Memory B cell (primary cell): ENCODE data around the gene ATRAID.

Experiments
- ATAC-seq: fragments of 150-1000 bp; cut with Tn5 transposase; 2 replicates; pipeline ENCODE4 v1.10.0; 2021; ENCODE audit warnings: low read depth, mild to moderate bottlenecking, moderate library complexity
- DNase-seq, 2 donors: peaks; one replicate each; pipeline ENCODE4 v3.0.0; 2022; ENCODE audit warnings: low spot score in 2 of 2
- H3K27ac Mint-ChIP-seq: one replicate; pipeline ENCODE4 v1.8.0; 2022; ENCODE audit warnings: mild to moderate bottlenecking, moderate library complexity, mixed read lengths
- H3K27me3 Mint-ChIP-seq: one replicate; pipeline ENCODE4 v1.8.0; 2022; ENCODE audit warnings: mixed read lengths
- H3K36me3 Mint-ChIP-seq: one replicate; pipeline ENCODE4 v1.8.0; 2022; ENCODE audit warnings: mild to moderate bottlenecking, mixed read lengths
- H3K4me1 Mint-ChIP-seq: one replicate; pipeline ENCODE4 v1.8.0; 2022; ENCODE audit warnings: mixed read lengths
- H3K4me3 Mint-ChIP-seq: one replicate; pipeline ENCODE4 v1.8.0; 2022; ENCODE audit warnings: mild to moderate bottlenecking, moderate library complexity, mixed read lengths
- H3K9me3 Mint-ChIP-seq: one replicate; pipeline ENCODE4 v1.8.0; 2022; ENCODE audit warnings: mixed read lengths

The ATRAID gene

GRCh38 chr2:27220091-27220490 is 8.2 kb downstream of the ATRAID start:
- H3K9me3 Mint-ChIP-seq, result no peaks in the 10 kb centered on the region
- no peak overlapping the region for H3K4me3 Mint-ChIP-seq
- H3K27ac Mint-ChIP-seq, result no peak overlapping the region
- DNase-seq, result no peak
- H3K36me3 Mint-ChIP-seq, result peaks cover 28% of the 10 kb centered on the region
- no peaks in the 10 kb centered on the region for H3K27me3 Mint-ChIP-seq
- H3K4me1 Mint-ChIP-seq, result peaks cover 27% of the 10 kb centered on the region
- no peak for ATAC-seq

GRCh38 chr2:27221166-27221565 is 9.3 kb downstream of the ATRAID start:
- no peak for DNase-seq
- H3K4me3 Mint-ChIP-seq, result no peak overlapping the region
- no peaks in the 10 kb centered on the region for H3K27me3 Mint-ChIP-seq
- H3K36me3 Mint-ChIP-seq, result peaks cover 30% of the 10 kb centered on the region
- H3K9me3 Mint-ChIP-seq, result no peaks in the 10 kb centered on the region
- H3K27ac Mint-ChIP-seq, result no peak overlapping the region
- peaks cover 25% of the 10 kb centered on the region for H3K4me1 Mint-ChIP-seq
- no peak for ATAC-seq

GRCh38 chr2:27222407-27222806 is 10.6 kb downstream of the ATRAID start:
- H3K4me3 Mint-ChIP-seq, result no peak overlapping the region
- peaks cover 38% of the 10 kb centered on the region for H3K36me3 Mint-ChIP-seq
- H3K27ac Mint-ChIP-seq, result no peak overlapping the region
- H3K4me1 Mint-ChIP-seq, result peaks cover 18% of the 10 kb centered on the region
- no peaks in the 10 kb centered on the region for H3K9me3 Mint-ChIP-seq
- no peaks in the 10 kb centered on the region for H3K27me3 Mint-ChIP-seq
- no peak for DNase-seq
- ATAC-seq, result no peak

- Mint-ChIP-seq H3K27me3 (no peaks in the 10 kb centered on the region), H3K4me1 (peaks cover 8% of the 10 kb centered on the region)
Measured at GRCh38 chr2:27223416-27223815, 11.6 kb downstream of the ATRAID start.

GRCh38 chr2:27225526-27225925 is 13.7 kb downstream of the ATRAID start:
- ATAC-seq, result no peak
- DNase-seq, result no peak
- Mint-ChIP-seq H3K27ac (no peak overlapping the region), H3K36me3 (peaks cover 38% of the 10 kb centered on the region), H3K27me3 (no peaks in the 10 kb centered on the region), H3K4me3 (no peak overlapping the region), H3K4me1 (no peaks in the 10 kb centered on the region), H3K9me3 (no peaks in the 10 kb centered on the region)

More at GRCh38 chr2:27223416-27223815, 11.6 kb downstream of the ATRAID start:
- ATAC-seq (no peak), DNase-seq (no peak)
- H3K36me3 Mint-ChIP-seq, result peaks cover 38% of the 10 kb centered on the region
- no peak overlapping the region for H3K27ac Mint-ChIP-seq
- H3K4me3 Mint-ChIP-seq, result no peak overlapping the region
- no peaks in the 10 kb centered on the region for H3K9me3 Mint-ChIP-seq

- H3K27ac Mint-ChIP-seq, result no peak overlapping the region
- no peaks in the 10 kb centered on the region for H3K27me3 Mint-ChIP-seq
- no peak overlapping the region for H3K4me3 Mint-ChIP-seq
- H3K36me3 Mint-ChIP-seq, result peaks cover 39% of the 10 kb centered on the region
- no peaks in the 10 kb centered on the region for H3K4me1 Mint-ChIP-seq
- ATAC-seq, result no peak
- no peaks in the 10 kb centered on the region for H3K9me3 Mint-ChIP-seq
- DNase-seq, result no peak
Measured at GRCh38 chr2:27227501-27227900, 15.7 kb downstream of the ATRAID start.

GRCh38 chr2:27231921-27232320 is 20.1 kb downstream of the ATRAID start:
- H3K27me3 Mint-ChIP-seq, result no peaks in the 10 kb centered on the region
- H3K9me3 Mint-ChIP-seq, result no peaks in the 10 kb centered on the region
- ATAC-seq (no peak), DNase-seq (no peak)
- no peaks in the 10 kb centered on the region for H3K4me1 Mint-ChIP-seq
- H3K4me3 Mint-ChIP-seq, result no peak overlapping the region
- H3K36me3 Mint-ChIP-seq, result peaks cover 38% of the 10 kb centered on the region
- no peak overlapping the region for H3K27ac Mint-ChIP-seq

GRCh38 chr2:27233341-27233740 is 21.5 kb downstream of the ATRAID start:
- peaks cover 40% of the 10 kb centered on the region for H3K36me3 Mint-ChIP-seq
- no peaks in the 10 kb centered on the region for H3K27me3 Mint-ChIP-seq
- no peak for ATAC-seq
- DNase-seq, result no peak
- H3K27ac Mint-ChIP-seq, result no peak overlapping the region
- no peaks in the 10 kb centered on the region for H3K4me1 Mint-ChIP-seq
- no peak overlapping the region for H3K4me3 Mint-ChIP-seq
- no peaks in the 10 kb centered on the region for H3K9me3 Mint-ChIP-seq

- Mint-ChIP-seq H3K27ac (no peak overlapping the region), H3K27me3 (no peaks in the 10 kb centered on the region), H3K4me3 (no peak overlapping the region), H3K9me3 (no peaks in the 10 kb centered on the region), H3K4me1 (no peaks in the 10 kb centered on the region), H3K36me3 (peaks cover 47% of the 10 kb centered on the region)
- no peak for DNase-seq
- no peak for ATAC-seq
Measured at GRCh38 chr2:27236136-27236535, 24.3 kb downstream of the ATRAID start.

GRCh38 chr2:27236626-27237025 is 24.8 kb downstream of the ATRAID start:
- ATAC-seq, result no peak
- no peak for DNase-seq
- Mint-ChIP-seq H3K36me3 (peaks cover 44% of the 10 kb centered on the region), H3K27me3 (no peaks in the 10 kb centered on the region), H3K4me1 (no peaks in the 10 kb centered on the region), H3K9me3 (no peaks in the 10 kb centered on the region), H3K4me3 (no peak overlapping the region), H3K27ac (no peak overlapping the region)

- ATAC-seq (no peak), DNase-seq (no peak)
- Mint-ChIP-seq H3K27ac (no peak overlapping the region), H3K9me3 (no peaks in the 10 kb centered on the region), H3K4me3 (no peak overlapping the region), H3K27me3 (no peaks in the 10 kb centered on the region), H3K36me3 (peaks cover 39% of the 10 kb centered on the region), H3K4me1 (no peaks in the 10 kb centered on the region)
Measured at GRCh38 chr2:27237341-27237945, 25.6 kb downstream of the ATRAID start.

- DNase-seq, result no peak
- peaks cover 38% of the 10 kb centered on the region for H3K36me3 Mint-ChIP-seq
Measured at GRCh38 chr2:27238976-27239375, 27.1 kb downstream of the ATRAID start.

GRCh38 chr2:27240406-27240805 is 28.6 kb downstream of the ATRAID start:
- Mint-ChIP-seq H3K36me3 (peaks cover 32% of the 10 kb centered on the region), H3K27ac (no peak overlapping the region), H3K27me3 (no peaks in the 10 kb centered on the region), H3K4me1 (no peaks in the 10 kb centered on the region), H3K9me3 (no peaks in the 10 kb centered on the region), H3K4me3 (no peak overlapping the region)
- ATAC-seq (no peak), DNase-seq (no peak)

More at GRCh38 chr2:27238976-27239375, 27.1 kb downstream of the ATRAID start:
- no peak for ATAC-seq
- no peak overlapping the region for H3K4me3 Mint-ChIP-seq
- no peaks in the 10 kb centered on the region for H3K27me3 Mint-ChIP-seq
- H3K27ac Mint-ChIP-seq, result no peak overlapping the region
- no peaks in the 10 kb centered on the region for H3K9me3 Mint-ChIP-seq
- H3K4me1 Mint-ChIP-seq, result no peaks in the 10 kb centered on the region

- Mint-ChIP-seq H3K36me3 (peaks cover 27% of the 10 kb centered on the region), H3K4me1 (no peaks in the 10 kb centered on the region), H3K27me3 (no peaks in the 10 kb centered on the region), H3K27ac (no peak overlapping the region), H3K9me3 (no peaks in the 10 kb centered on the region), H3K4me3 (no peak overlapping the region)
- ATAC-seq (no peak), DNase-seq (no peak)
Measured at GRCh38 chr2:27241761-27242613, 30.1 kb downstream of the ATRAID start.

GRCh38 chr2:27242614-27242951 is 30.7 kb downstream of the ATRAID start:
- no peak for DNase-seq
- no peaks in the 10 kb centered on the region for H3K27me3 Mint-ChIP-seq
- H3K4me3 Mint-ChIP-seq, result no peak overlapping the region
- ATAC-seq, result no peak
- H3K4me1 Mint-ChIP-seq, result no peaks in the 10 kb centered on the region
- H3K27ac Mint-ChIP-seq, result no peak overlapping the region
- H3K36me3 Mint-ChIP-seq, result peaks cover 22% of the 10 kb centered on the region
- no peaks in the 10 kb centered on the region for H3K9me3 Mint-ChIP-seq
